Tibial nerve (tissue), 4 donors: ENCODE results near the gene EPB41L4B.

Experiments
- CTCF ChIP-seq, 5 experiments: fragments of 200-600 bp in 3 of 5; fragments of 450-650 bp in 2 of 5; sonication (generic) in 3 of 5; IDR thresholded peaks; one replicate each; pipeline ENCODE4 v1.5.1; 2016 to 2019; ENCODE audit warnings: antibody characterized with exemption in 5 of 5, mild to moderate bottlenecking in 3 of 5, moderate library complexity in 2 of 5
- EP300 ChIP-seq, 2 donors: sonication (generic); formaldehyde crosslinking; IDR thresholded peaks; one replicate each; pipeline ENCODE4 v1.6.1; 2017; ENCODE audit warnings: antibody characterized with exemption in 2 of 2, mild to moderate bottlenecking in 1 of 2

- TF ChIP-seq CTCF (IDR thresholded peaks at IDR 0.05), result no peak
- no peak for TF ChIP-seq EP300 (IDR thresholded peaks at IDR 0.05)
Observed at GRCh38 chr9:109341561-109341960, 20.7 kb upstream of the EPB41L4B start.
